ENCODE data around the gene GDPGP1. TPM values are rescaled to one million over a fixed set of nuclear protein-coding genes. Genes with fewer than 3 reads are reported as not detected.

GDPGP1 gene
- total RNA-seq, 2 donors from 2014 or later: 14.4 to 18.6 TPM

GRCh38 chr15:90294601-90295269 is 60.7 kb downstream of the GDPGP1 start:
- TF ChIP-seq, protein P1, sequence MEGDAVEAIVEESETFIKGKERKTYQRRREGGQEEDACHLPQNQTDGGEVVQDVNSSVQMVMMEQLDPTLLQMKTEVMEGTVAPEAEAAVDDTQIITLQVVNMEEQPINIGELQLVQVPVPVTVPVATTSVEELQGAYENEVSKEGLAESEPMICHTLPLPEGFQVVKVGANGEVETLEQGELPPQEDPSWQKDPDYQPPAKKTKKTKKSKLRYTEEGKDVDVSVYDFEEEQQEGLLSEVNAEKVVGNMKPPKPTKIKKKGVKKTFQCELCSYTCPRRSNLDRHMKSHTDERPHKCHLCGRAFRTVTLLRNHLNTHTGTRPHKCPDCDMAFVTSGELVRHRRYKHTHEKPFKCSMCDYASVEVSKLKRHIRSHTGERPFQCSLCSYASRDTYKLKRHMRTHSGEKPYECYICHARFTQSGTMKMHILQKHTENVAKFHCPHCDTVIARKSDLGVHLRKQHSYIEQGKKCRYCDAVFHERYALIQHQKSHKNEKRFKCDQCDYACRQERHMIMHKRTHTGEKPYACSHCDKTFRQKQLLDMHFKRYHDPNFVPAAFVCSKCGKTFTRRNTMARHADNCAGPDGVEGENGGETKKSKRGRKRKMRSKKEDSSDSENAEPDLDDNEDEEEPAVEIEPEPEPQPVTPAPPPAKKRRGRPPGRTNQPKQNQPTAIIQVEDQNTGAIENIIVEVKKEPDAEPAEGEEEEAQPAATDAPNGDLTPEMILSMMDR (IDR thresholded peaks at IDR 0.05): no peak
- intact Hi-C loops (cut with DNase I): no loop called here
- H3K9me3 ChIP-seq: no peaks in the 10 kb centered on the region
- DNase-seq: no peak
- no peak overlapping the region for H3K27ac ChIP-seq
- no peaks in the 10 kb centered on the region for H3K27me3 ChIP-seq
- H3K4me3 ChIP-seq: no peak overlapping the region
- no peaks in the 10 kb centered on the region for H3K4me1 ChIP-seq
- no peak overlapping the region for H3K9ac ChIP-seq (ENCODE audit: low read depth in 2 of 2, low read length in 2 of 2)
- no peaks in the 10 kb centered on the region for H3K36me3 ChIP-seq

DNA sequence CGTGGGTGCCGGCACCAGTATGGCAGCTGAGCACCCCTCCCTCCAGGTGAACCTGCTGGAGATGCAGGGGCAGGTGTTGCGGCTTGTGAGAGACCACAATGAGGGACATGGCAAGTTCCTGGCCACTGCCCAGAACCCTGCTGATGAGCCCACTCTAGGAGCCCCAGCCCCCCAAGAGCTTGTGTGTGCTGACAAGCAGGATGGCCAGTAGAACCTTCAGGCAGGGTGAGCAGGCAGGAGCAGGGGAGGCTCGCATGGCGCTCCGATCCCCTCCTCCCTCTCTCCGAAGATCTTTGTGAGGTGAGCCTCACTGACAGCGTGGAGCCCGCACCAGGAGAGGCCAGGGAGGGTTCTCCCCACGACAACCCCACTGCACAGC is 61.2 kb downstream of the GDPGP1 start:
- no peak for DNase-seq
- TF ChIP-seq, protein P1 (IDR thresholded peaks at IDR 0.05): no peak
- no peak overlapping the region for H3K9ac ChIP-seq (ENCODE audit: low read depth in 2 of 2, low read length in 2 of 2)
- H3K4me3 ChIP-seq: no peak overlapping the region
- intact Hi-C loops (cut with DNase I): no loop called here
- no peaks in the 10 kb centered on the region for H3K9me3 ChIP-seq
- H3K27ac ChIP-seq: no peak overlapping the region
- no peaks in the 10 kb centered on the region for H3K27me3 ChIP-seq
- H3K4me1 ChIP-seq: no peaks in the 10 kb centered on the region
- H3K36me3 ChIP-seq: no peaks in the 10 kb centered on the region

Other genes starting within 250 kb of the GDPGP1 start
- gene ZNF710, start 232.9 kb upstream of the GDPGP1 start, total RNA-seq: 10 to 100 TPM; 35.0 to 43.7 TPM
- gene IDH2, start 131.7 kb upstream of the GDPGP1 start, total RNA-seq: 100 to 1,000 TPM; 201 to 286 TPM
- gene SEMA4B, start 32.9 kb upstream of the GDPGP1 start, total RNA-seq: 100 to 1,000 TPM; 102 to 141 TPM
- gene CIB1, start 268 bp upstream of the GDPGP1 start, total RNA-seq: 100 to 1,000 TPM; 212 to 216 TPM
- 1 to 10 TPM in 1 of 2 donors, under 1 TPM in 1; 0.35 to 1.2 TPM for gene TTLL13, start 15.3 kb downstream of the GDPGP1 start, total RNA-seq
- gene NGRN, start 31.5 kb downstream of the GDPGP1 start, total RNA-seq: 10 to 100 TPM; 56.5 to 60.4 TPM
- gene ZNF774, start 118.1 kb downstream of the GDPGP1 start, total RNA-seq: 10 to 100 TPM; 13.7 to 13.9 TPM
- 100 to 1,000 TPM; 210 to 243 TPM for gene IQGAP1, start 154.0 kb downstream of the GDPGP1 start, total RNA-seq

Data from colonic mucosa (tissue), 4 donors.